Measurements from ENCODE around the gene SLC9A3. TPM values are rescaled to one million over a fixed set of nuclear protein-coding genes. Genes with fewer than 3 reads are reported as not detected.

The SLC9A3 gene
- total RNA-seq, 1 experiment from 2014 or later, result 1.5 TPM

DNA sequence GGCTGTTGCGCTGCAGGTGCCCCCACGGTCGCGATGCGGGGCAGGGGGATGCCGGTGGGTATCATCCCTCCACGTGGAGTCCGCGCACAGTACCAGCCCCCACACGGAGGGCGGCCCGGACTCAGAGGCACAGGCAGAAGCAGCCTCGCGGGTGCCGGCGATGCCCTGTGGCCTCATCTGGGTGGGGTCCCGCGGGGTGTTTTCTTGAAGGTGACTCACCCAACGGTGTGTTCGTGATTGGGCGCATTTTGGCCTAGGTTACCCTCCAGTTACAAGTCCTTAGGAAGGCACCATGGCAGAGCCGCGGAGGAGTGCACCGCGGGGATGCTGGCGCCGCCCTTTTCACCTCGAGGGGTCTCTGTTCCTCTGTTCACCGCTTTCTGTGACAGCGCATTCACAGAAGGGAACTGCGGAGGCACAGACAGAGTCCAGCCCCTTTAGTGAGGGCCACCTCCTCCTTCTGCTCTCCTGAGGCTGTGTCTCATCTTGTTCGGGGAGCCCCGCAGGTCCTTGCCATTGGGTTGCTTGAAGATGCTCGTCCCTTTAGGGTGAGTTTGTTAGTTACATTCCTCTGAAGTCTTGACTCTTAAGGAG lies 102.9 kb downstream of the SLC9A3 start:
- TF ChIP-seq, protein P1, sequence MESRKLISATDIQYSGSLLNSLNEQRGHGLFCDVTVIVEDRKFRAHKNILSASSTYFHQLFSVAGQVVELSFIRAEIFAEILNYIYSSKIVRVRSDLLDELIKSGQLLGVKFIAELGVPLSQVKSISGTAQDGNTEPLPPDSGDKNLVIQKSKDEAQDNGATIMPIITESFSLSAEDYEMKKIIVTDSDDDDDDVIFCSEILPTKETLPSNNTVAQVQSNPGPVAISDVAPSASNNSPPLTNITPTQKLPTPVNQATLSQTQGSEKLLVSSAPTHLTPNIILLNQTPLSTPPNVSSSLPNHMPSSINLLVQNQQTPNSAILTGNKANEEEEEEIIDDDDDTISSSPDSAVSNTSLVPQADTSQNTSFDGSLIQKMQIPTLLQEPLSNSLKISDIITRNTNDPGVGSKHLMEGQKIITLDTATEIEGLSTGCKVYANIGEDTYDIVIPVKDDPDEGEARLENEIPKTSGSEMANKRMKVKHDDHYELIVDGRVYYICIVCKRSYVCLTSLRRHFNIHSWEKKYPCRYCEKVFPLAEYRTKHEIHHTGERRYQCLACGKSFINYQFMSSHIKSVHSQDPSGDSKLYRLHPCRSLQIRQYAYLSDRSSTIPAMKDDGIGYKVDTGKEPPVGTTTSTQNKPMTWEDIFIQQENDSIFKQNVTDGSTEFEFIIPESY (IDR thresholded peaks at IDR 0.05; ENCODE audit: extremely low read depth, insufficient replicate concordance, low read length), result no peak
- TF ChIP-seq, protein P2, sequence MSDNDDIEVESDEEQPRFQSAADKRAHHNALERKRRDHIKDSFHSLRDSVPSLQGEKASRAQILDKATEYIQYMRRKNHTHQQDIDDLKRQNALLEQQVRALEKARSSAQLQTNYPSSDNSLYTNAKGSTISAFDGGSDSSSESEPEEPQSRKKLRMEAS (IDR thresholded peaks at IDR 0.05), result no peak
- TF ChIP-seq ZFX (IDR thresholded peaks at IDR 0.05) (no peak), YY1 (IDR thresholded peaks at IDR 0.05; ENCODE audit: extremely low read depth, insufficient replicate concordance, low read depth, low read length) (no peak), REST (IDR thresholded peaks at IDR 0.05; ENCODE audit: low read depth) (no peak)
- intact Hi-C loops (cut with micrococcal nuclease), result no loop called here
- H3K4me1 ChIP-seq (ENCODE audit: control insufficient read depth in 1 of 2, insufficient read depth in 2 of 2, low read length in 2 of 2), result peaks cover 0 to 9% of the 10 kb centered on the region in 2 experiments; a peak in 3 of 4 replicates
- BruUV-seq (replicated peaks), result no TSS peak
- POLR2A ChIA-PET, result no interaction called here
- no peaks in the 10 kb centered on the region for H3K9me2 ChIP-seq (ENCODE audit: insufficient read depth)
- no peaks in the 10 kb centered on the region for H3K9me3 ChIP-seq (ENCODE audit: control insufficient read depth in 1 of 2, insufficient read depth in 1 of 2, low read depth in 1 of 2, low read length in 2 of 2)
- ATAC-seq (no peak), DNase-seq (ENCODE audit: low read depth, low spot score) (no peak)
- no peaks in the 10 kb centered on the region for H3K79me2 ChIP-seq (ENCODE audit: insufficient read depth, low read length)
- no peaks in the 10 kb centered on the region for H3K36me3 ChIP-seq (ENCODE audit: control insufficient read depth in 1 of 2, insufficient read depth in 2 of 2, low read length in 2 of 2)
- H4K20me1 ChIP-seq (ENCODE audit: insufficient read depth), result no peaks in the 10 kb centered on the region
- CTCF ChIA-PET, result no interaction called here
- no peak overlapping the region for H2AFZ ChIP-seq (ENCODE audit: low read depth, low read length, poor library complexity, severe bottlenecking)
- no peak overlapping the region for H3K27ac ChIP-seq (ENCODE audit: low read depth, low read length)
- no peaks in the 10 kb centered on the region for H3K27me3 ChIP-seq (ENCODE audit: insufficient read depth, low read length)
- no peak overlapping the region for H3K4me2 ChIP-seq (ENCODE audit: low read length)
- RAD21 ChIA-PET (ENCODE audit: low non-redundant PET in 1 of 2, low total read pairs in 2 of 2, uncharacterized antibody in 2 of 2, unreplicated experiment in 2 of 2), result no interaction called here
- no peak overlapping the region for H3K9ac ChIP-seq (ENCODE audit: low read length)
- H3K4me3 ChIP-seq (replicated peaks in 1 of 2; ENCODE audit: low read depth in 1 of 2, low read length in 2 of 2), result no peak overlapping the region
